Measurements from ENCODE around the gene NUDT9.

DNA sequence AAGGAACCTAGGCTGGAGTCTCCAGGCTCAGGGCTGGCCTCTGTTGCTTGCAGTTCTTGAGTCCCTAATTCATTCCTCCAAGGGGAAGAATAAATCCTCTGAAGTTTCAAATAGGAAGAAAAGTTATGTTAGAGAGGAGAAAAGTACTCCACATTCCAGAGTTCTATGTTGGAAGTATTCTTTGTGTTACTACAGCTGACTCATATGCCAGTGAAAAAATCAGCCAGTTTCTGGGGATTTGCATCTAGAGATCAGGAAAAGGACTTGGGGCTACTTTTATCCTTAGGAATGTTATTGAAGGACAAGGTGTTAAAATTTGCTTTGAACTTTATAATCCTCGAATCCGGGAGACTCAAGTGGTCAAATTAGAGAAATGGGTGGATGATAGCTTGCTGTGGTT is 11.7 kb upstream of the NUDT9 start:
- no peak for TF ChIP-seq EZH2 (IDR thresholded peaks at IDR 0.05; ENCODE audit: low read length, unreplicated experiment)
- TF ChIP-seq, protein P1, sequence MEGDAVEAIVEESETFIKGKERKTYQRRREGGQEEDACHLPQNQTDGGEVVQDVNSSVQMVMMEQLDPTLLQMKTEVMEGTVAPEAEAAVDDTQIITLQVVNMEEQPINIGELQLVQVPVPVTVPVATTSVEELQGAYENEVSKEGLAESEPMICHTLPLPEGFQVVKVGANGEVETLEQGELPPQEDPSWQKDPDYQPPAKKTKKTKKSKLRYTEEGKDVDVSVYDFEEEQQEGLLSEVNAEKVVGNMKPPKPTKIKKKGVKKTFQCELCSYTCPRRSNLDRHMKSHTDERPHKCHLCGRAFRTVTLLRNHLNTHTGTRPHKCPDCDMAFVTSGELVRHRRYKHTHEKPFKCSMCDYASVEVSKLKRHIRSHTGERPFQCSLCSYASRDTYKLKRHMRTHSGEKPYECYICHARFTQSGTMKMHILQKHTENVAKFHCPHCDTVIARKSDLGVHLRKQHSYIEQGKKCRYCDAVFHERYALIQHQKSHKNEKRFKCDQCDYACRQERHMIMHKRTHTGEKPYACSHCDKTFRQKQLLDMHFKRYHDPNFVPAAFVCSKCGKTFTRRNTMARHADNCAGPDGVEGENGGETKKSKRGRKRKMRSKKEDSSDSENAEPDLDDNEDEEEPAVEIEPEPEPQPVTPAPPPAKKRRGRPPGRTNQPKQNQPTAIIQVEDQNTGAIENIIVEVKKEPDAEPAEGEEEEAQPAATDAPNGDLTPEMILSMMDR (conservative IDR thresholded peaks at IDR 0.05; ENCODE audit: low read depth, low read length): no peak
